B cell (primary cell): ENCODE measurements around the gene SLC15A3. TPM values are rescaled to one million over a fixed set of nuclear protein-coding genes. Genes with fewer than 3 reads are reported as not detected.

Experiments used
- ATAC-seq: fragments of 200-7000 bp; cut with Tn5 transposase; one replicate; pipeline ENCODE4 v1.10.0; 2021; ENCODE audit warnings: low read depth, mild to moderate bottlenecking, moderate number of reproducible peaks, moderate library complexity
- CTCF ChIA-PET: fragments of 350-600 bp; sonication (Branson Sonifier 250); formaldehyde crosslinking; loops from one replicate; lab custom pipeline; 2021; ENCODE audit warnings: antibody characterized with exemption, inconsistent platforms; lab: Charles Lee
- POLR2A ChIA-PET: fragments of 350-600 bp; sonication (Branson Sonifier 250); formaldehyde crosslinking; loops from one replicate; lab custom pipeline; 2021; ENCODE audit warnings: antibody characterized with exemption; lab: Charles Lee
- DNase-seq: peaks from one replicate; pipeline ENCODE4 v3.0.0; 2013
- H2AFZ ChIP-seq: 2 replicates; pipeline ENCODE4 v1.6.1; 2012; ENCODE audit warnings: mild to moderate bottlenecking, low read depth, low read length; ENCODE audit not compliant: insufficient read depth, poor library complexity, severe bottlenecking
- H3K27ac ChIP-seq, 2 donors: 1 replicate in 1 of 2; 2 replicates in 1 of 2; pipeline ENCODE4 v1.5.1; 2012 to 2013; ENCODE audit warnings: low read length in 2 of 2, mild to moderate bottlenecking in 2 of 2, moderate library complexity in 1 of 2
- H3K27me3 ChIP-seq, 4 experiments: fragments of 200-600 bp in 1 of 4; sonication (generic) in 1 of 4; replicated peaks in 1 of 4; 1 replicate in 2 of 4; 2 replicates in 2 of 4; pipeline versions ENCODE4 v1.6.1 to v1.7.0; 2013 to 2016; ENCODE audit warnings: low read length in 3 of 4, mild to moderate bottlenecking in 2 of 4, mixed read lengths in 1 of 4, moderate library complexity in 1 of 4; ENCODE audit not compliant: insufficient read depth in 4 of 4, control insufficient read depth in 3 of 4; ENCODE audit errors: control extremely low read depth in 1 of 4
- H3K36me3 ChIP-seq, 2 experiments: replicated peaks in 1 of 2; 1 replicate in 1 of 2; 2 replicates in 1 of 2; pipeline versions ENCODE4 v1.6.1 to v1.7.1; 2013; ENCODE audit warnings: low read length in 1 of 2; ENCODE audit not compliant: insufficient read depth in 2 of 2, control insufficient read depth in 1 of 2; ENCODE audit errors: control extremely low read depth in 1 of 2, extremely low read depth in 1 of 2
- H3K4me1 ChIP-seq, 2 donors: fragments of 200-600 bp in 1 of 2; sonication (generic) in 1 of 2; 1 replicate in 1 of 2; 2 replicates in 1 of 2; pipeline versions ENCODE4 v1.5.1 to v1.6.1; 2013 to 2017; ENCODE audit warnings: low read length in 2 of 2; ENCODE audit not compliant: control insufficient read depth in 2 of 2, insufficient read depth in 2 of 2
- H3K4me2 ChIP-seq: replicated peaks from 2 replicates; pipeline ENCODE3; 2012; ENCODE audit warnings: mild to moderate bottlenecking, low read depth, low read length; ENCODE audit not compliant: poor library complexity, severe bottlenecking
- H3K4me3 ChIP-seq, 5 experiments: fragments of 200-600 bp in 1 of 5; sonication (generic) in 1 of 5; 1 replicate in 3 of 5; 2 replicates in 2 of 5; pipeline versions ENCODE4 v1.5.1 to v1.7.0; 2011 to 2016; ENCODE audit warnings: low read length in 4 of 5, mild to moderate bottlenecking in 4 of 5, low read depth in 2 of 5, control low read depth in 1 of 5, moderate library complexity in 1 of 5; ENCODE audit not compliant: insufficient read depth in 1 of 5; ENCODE audit errors: control extremely low read depth in 1 of 5, extremely low read depth in 1 of 5
- H3K79me2 ChIP-seq: fragments of 200-600 bp; sonication (generic); one replicate; pipeline ENCODE4 v1.6.0; 2016; ENCODE audit warnings: low read length; ENCODE audit not compliant: control insufficient read depth, insufficient read depth
- H3K9ac ChIP-seq: fragments of 200-600 bp; sonication (generic); 2 replicates; pipeline ENCODE4 v1.6.1; 2017; ENCODE audit warnings: mild to moderate bottlenecking, low read length, moderate library complexity
- H3K9me3 ChIP-seq, 3 donors: one replicate each; pipeline versions ENCODE4 v1.6.1 to v1.7.1; 2013; ENCODE audit warnings: low read length in 2 of 3; ENCODE audit not compliant: control insufficient read depth in 2 of 3, insufficient read depth in 1 of 3; ENCODE audit errors: control extremely low read depth in 1 of 3
- H4K20me1 ChIP-seq: 2 replicates; pipeline ENCODE4 v1.6.0; 2012; ENCODE audit warnings: mild to moderate bottlenecking, low read length; ENCODE audit not compliant: insufficient read depth, control insufficient read depth, poor library complexity, severe bottlenecking
- H3K27ac Mint-ChIP-seq: one replicate; pipeline ENCODE4 v1.8.0; 2021; ENCODE audit warnings: mixed read lengths
- H3K27me3 Mint-ChIP-seq: one replicate; pipeline ENCODE4 v1.8.0; 2021; ENCODE audit warnings: mixed read lengths
- H3K4me1 Mint-ChIP-seq: one replicate; pipeline ENCODE4 v1.8.0; 2021; ENCODE audit warnings: mixed read lengths
- H3K4me3 Mint-ChIP-seq: one replicate; pipeline ENCODE4 v1.8.0; 2021; ENCODE audit warnings: mixed read lengths
- H3K9me3 Mint-ChIP-seq: one replicate; pipeline ENCODE4 v1.8.0; 2022; ENCODE audit warnings: mixed read lengths; ENCODE audit not compliant: insufficient read depth
- CTCF ChIP-seq: fragments of 200-600 bp; IDR thresholded peaks from one replicate; pipeline ENCODE4 v1.8.0; 2022; ENCODE audit warnings: antibody characterized with exemption, mild to moderate bottlenecking
- EZH2 ChIP-seq: IDR thresholded peaks from 2 replicates; pipeline ENCODE4 v1.6.1; 2012; ENCODE audit warnings: borderline replicate concordance, low read depth, mild to moderate bottlenecking, moderate library complexity, low read length; ENCODE audit not compliant: insufficient read depth, poor library complexity, severe bottlenecking
- WGBS: methylation state at CpG from one replicate; pipeline ENCODE4 v1.1.5; 2013; ENCODE audit warnings: missing lambda C conversion rate; ENCODE audit not compliant: insufficient coverage; 5-methylcytosine and 5-hydroxymethylcytosine counted together
- intact Hi-C: fragments of 100-400 bp; cut with micrococcal nuclease; formaldehyde crosslinking; loops from one replicate; pipeline ENCODE4 v1.10.0; 2022
- polyA plus RNA-seq: library from polyadenylated mRNA; depleted of rRNA; stranded (reverse); fragments of >200 nt; gene quantifications from 2 replicates; pipeline ENCODE4 v1.2.3, GENCODE V29; 2012
- total RNA-seq, 2 donors: library from RNA; stranded (reverse); fragments of 120-200 nt in 1 of 2; gene quantifications; 1 replicate in 1 of 2; 2 replicates in 1 of 2; pipeline versions ENCODE4 v1.2.3 to v1.2.4, GENCODE V29; 2013 to 2022

Gene SLC15A3
- total and polyA plus RNA-seq, 2 donors (not counting 1 experiment from before 2014, with no cell fraction given), result 61.5 to 91.4 TPM

- Histone ChIP-seq H3K36me3 (peaks cover 0 to 16% of the 10 kb centered on the region in 2 experiments), H4K20me1 (peaks cover 41% of the 10 kb centered on the region), H3K9ac (peak overlapping the region; percentile 89), H3K4me1 (peaks cover 65 to 87% of the 10 kb centered on the region in 2 donors), H3K4me2 (peak overlapping the region; percentile 96), H3K27ac (peak overlapping the region; percentile 87 to 96), H3K4me3 (peak overlapping the region; percentile 61 to 100 (median 90)), H3K27me3 (no peaks in the 10 kb centered on the region), H2AFZ (peak overlapping the region; percentile 95), H3K79me2 (peaks cover 62% of the 10 kb centered on the region), H3K9me3 (no peaks in the 10 kb centered on the region)
- POLR2A ChIA-PET, result interaction anchor here (0.6 to 8.3 kb wide), 13 partner anchors 8 to 427 kb away, joined by 3 to 96 read pairs (median 4); partner anchors contain the start of genes CD6, SLC15A3 and TMEM132A
- Mint-ChIP-seq H3K4me1 (peaks cover 75% of the 10 kb centered on the region), H3K27ac (peak overlapping the region; percentile 97), H3K4me3 (peak overlapping the region; percentile 97), H3K27me3 (no peaks in the 10 kb centered on the region), H3K9me3 (no peaks in the 10 kb centered on the region)
- ATAC-seq (peak; percentile 68), DNase-seq (peak; percentile 90)
- CTCF ChIA-PET, result interaction anchor here (0.6 to 11.8 kb wide), 26 partner anchors 8 to 446 kb away, joined by 3 to 129 read pairs (median 8); partner anchors contain the start of genes CYB561A3, PRPF19, SLC15A3 and TMEM132A
- 1% methylated on average over 10 of the region's 17 CpGs for WGBS
- intact Hi-C loops, result loop anchor here (1.0 to 10.0 kb wide), 9 partner anchors 9 to 1251 kb away; partner anchors contain the start of genes FTH1, PATL1, PRPF19 and SLC15A3
- peak; percentile 55 for TF ChIP-seq CTCF
- TF ChIP-seq EZH2, result no peak
These were observed 36.6 kb downstream of the SLC15A3 start for GRCh38 chr11:60915248-60915914.
